Frontal cortex (tissue), 4 donors: ENCODE results near the gene KCNJ10. TPM values are rescaled to one million over a fixed set of nuclear protein-coding genes. Genes with fewer than 3 reads are reported as not detected.
A peak's percentile ranks its signal among the peaks of the same experiment; 100 is the strongest.

Experiments
- DNase-seq, 2 donors: peaks; one replicate each; pipeline ENCODE4 v3.0.0; 2012; ENCODE audit warnings: low spot score in 2 of 2
- FAIRE-seq: peaks from 2 replicates; lab custom pipeline; 2012; peaks lifted over from hg19 to GRCh38; lab: Jason Lieb, UNC
- total RNA-seq: library from RNA; depleted of rRNA; stranded (reverse); fragments of >200 nt; gene quantifications from one replicate; pipeline ENCODE4 v1.2.3, GENCODE V29; 2014
- donor health status: control.
- donor health status: control.
- donor health status: control.

Gene KCNJ10
- total RNA-seq, 1 donor from 2014 or later, result 1.6 TPM

- DNase-seq (no peak), FAIRE-seq (no peak)
These were observed 16.5 kb upstream of the KCNJ10 start for GRCh38 chr1:160086456-160086892.

DNA sequence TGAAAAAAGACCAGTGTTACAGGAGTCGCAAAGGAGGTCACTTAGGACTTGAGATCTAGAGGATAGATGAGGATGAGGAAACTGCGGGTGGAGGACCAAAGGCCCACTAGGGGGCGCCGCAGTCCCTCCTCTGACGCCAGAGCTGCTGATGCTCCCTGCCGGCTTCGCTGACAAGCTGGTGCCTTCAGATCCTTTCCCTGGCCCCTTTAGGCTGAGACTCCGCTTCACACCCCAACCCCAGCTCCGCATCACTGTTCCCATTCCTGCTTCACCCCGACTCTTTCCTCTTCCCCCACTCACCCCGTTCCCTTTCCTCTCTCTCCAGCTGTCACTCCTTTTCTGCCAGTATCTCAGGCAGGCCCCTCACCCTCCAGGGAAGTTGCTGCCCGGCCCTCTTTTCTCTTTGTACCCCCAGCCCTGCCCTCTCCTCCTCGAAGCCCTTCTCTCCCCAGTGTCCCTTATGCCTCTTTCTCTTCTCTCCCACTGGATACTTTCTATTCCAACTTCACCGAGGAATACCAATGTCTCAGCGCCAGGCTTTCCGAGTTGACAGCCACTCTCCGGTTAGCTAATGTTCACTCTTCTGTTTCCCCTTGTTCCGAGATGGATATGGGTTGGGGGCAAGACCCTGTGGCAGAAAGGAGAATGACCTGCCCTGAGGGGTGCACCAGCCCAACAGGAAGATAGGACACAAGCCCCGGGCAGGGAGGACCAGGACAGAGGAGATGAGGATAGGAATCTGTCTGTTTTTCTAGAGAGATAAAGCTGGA is 15.9 kb upstream of the KCNJ10 start:
- DNase-seq (peak; percentile 87 to 89), FAIRE-seq (no peak)

DNA sequence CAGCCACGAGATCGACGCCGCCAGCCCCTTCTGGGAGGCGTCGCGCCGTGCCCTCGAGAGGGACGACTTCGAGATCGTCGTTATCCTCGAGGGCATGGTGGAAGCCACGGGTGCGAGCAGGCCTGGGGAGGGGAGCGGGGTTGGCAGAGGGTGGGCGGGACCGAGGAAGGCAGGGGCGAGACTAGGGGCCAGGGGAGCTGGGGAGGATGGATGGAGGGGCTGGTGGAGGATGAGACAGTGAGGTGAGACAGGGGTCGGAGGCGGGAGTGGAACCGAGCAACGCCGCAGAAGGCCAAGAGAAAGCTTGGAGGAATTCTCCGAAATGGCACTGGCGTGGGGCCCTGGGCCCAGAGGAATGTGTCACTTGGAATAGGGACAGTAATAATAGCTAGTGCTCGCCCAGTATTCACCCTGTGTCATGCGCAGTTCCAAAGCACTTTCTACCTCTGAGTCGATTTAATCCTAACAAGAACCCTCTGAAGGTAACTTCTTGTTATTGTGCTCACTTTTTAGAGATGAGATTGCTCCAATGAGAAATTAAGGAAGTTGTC is 14.9 kb upstream of the KCNJ10 start:
- FAIRE-seq (no peak), DNase-seq (no peak)

- DNase-seq (no peak), FAIRE-seq (no peak)
These were observed 14.2 kb upstream of the KCNJ10 start for GRCh38 chr1:160083968-160084770.

GRCh38 chr1:160082926-160083325 is 13.0 kb upstream of the KCNJ10 start:
- FAIRE-seq (no peak), DNase-seq (no peak)

- no peak for DNase-seq
- FAIRE-seq, result no peak
These were observed 12.5 kb upstream of the KCNJ10 start for GRCh38 chr1:160082487-160082886.

- DNase-seq (peak; percentile 81 to 84), FAIRE-seq (peak; percentile 34)
These were observed 11.4 kb upstream of the KCNJ10 start, which contains the start of gene KCNJ9 for GRCh38 chr1:160081261-160081936. TSS of gene KCNJ9 (plus strand) at chr1:160081538. CDS start at chr1:160084031, 2,493 bp downstream.

- DNase-seq (no peak), FAIRE-seq (no peak)
These were observed 10.6 kb upstream of the KCNJ10 start for GRCh38 chr1:160080381-160081100.

DNA sequence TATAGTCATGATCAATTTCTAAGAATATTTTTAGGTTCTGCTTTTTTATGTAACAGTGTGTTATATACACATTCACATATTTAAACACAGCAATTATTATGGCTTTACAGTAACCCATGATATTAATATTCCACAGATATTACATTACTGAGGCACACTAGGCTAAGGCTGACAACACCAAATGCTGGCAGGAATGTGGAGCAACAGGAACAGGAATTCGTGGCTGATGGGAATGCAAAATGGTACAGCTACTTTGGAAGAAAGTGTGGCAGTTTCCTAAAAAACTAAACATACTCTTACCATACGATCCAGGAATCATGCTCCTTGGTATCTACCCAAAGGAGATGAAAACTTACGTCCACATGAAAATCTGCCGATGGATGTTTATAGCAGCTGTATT is 9.5 kb upstream of the KCNJ10 start:
- FAIRE-seq (no peak), DNase-seq (no peak)

DNA sequence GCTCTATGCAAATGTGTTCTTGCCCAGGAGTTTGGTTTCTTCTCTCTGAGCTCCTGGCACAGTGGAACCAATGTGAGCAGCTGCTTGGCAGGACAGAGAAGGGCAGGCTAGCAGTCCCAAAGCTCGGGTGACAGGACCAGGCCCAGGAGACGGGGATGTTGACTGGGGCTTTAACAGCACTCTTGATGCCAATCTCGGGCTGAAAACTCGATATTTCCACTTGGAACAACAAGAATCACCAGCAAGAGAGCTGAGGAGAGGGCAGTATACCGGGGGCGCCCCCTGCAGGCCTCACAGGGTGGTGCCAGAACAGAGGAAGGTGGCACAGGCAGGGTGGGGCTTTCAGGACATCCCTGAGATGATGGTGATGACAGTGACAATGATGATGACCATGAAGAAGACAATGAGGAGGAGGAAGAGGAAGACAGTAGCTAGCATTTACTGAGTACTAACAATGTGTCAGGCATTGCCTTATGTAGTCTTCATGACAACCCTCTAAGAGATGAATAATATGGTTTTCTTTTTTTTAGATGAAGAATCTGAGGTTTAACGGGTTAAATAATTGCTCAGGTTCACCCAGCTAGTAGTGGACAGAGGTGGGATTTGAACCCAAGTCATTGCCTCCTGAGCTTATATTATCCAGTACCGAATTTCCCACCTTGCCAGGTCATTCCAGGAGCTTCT is 8.7 kb upstream of the KCNJ10 start:
- FAIRE-seq, result no peak
- DNase-seq, result no peak

DNA sequence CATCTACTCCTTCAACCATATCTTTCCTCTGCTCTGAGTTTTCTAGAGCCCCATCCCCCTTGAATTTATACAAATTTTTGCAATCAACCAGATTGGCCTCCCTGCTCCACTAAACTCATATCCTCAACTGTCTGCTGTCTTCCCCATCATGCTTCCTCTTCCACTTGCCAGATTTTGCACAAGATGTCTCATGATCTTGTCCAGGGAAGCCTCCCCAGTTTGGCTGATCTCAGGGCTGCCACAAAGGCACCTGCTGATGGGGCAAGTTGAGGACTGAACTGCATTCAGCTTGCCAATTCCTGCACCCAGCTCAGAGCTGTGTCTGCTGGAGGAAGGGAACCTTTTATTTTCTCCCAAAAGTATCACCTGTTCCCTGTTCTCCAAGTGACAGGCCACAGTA is 7.5 kb upstream of the KCNJ10 start:
- DNase-seq, result no peak
- FAIRE-seq, result no peak

GRCh38 chr1:160076295-160076694 is 6.3 kb upstream of the KCNJ10 start:
- DNase-seq (no peak), FAIRE-seq (no peak)

- FAIRE-seq, result no peak
- no peak for DNase-seq
These were observed 5.9 kb upstream of the KCNJ10 start for GRCh38 chr1:160075836-160076235.

GRCh38 chr1:160074865-160075264 is 4.9 kb upstream of the KCNJ10 start:
- no peak for FAIRE-seq
- DNase-seq, result no peak

DNA sequence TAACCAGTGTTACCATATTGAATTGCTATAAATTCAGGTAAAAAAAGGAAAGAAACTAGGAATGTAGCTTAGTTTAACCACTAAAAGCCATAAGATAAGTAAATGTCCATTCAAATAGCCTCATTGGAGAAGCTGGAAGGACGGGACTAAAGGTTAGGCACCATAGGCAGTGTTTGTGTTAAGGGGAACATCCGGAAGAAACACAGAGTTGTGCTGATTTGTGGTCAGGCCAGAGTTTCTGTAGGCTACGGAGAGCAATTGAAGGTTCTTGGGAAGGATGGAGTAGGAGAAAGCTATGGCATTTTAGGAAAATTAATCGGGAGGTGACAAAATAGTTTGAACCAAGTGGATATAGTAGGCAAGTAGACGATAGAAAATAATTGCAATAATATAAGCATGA is 1.3 kb upstream of the KCNJ10 start:
- FAIRE-seq (no peak), DNase-seq (no peak)

GRCh38 chr1:160070243-160071163 is 543 bp upstream of the KCNJ10 start:
- no peak for FAIRE-seq

GRCh38 chr1:160068225-160068624 is 1.7 kb downstream of the KCNJ10 start:
- FAIRE-seq (no peak), DNase-seq (peak in 1 of 2 donors; percentile 63)

More at GRCh38 chr1:160070243-160071163, 543 bp upstream of the KCNJ10 start:
- DNase-seq, result peak; percentile 82 to 86
